ENCODE measurements around the gene NFATC3. TPM values are rescaled to one million over a fixed set of nuclear protein-coding genes. Genes with fewer than 3 reads are reported as not detected.
A peak's percentile ranks its signal among the peaks of the same experiment; 100 is the strongest.

Gene NFATC3
- total RNA-seq, 2 donors from 2014 or later = 24.5 to 45.0 TPM

DNA sequence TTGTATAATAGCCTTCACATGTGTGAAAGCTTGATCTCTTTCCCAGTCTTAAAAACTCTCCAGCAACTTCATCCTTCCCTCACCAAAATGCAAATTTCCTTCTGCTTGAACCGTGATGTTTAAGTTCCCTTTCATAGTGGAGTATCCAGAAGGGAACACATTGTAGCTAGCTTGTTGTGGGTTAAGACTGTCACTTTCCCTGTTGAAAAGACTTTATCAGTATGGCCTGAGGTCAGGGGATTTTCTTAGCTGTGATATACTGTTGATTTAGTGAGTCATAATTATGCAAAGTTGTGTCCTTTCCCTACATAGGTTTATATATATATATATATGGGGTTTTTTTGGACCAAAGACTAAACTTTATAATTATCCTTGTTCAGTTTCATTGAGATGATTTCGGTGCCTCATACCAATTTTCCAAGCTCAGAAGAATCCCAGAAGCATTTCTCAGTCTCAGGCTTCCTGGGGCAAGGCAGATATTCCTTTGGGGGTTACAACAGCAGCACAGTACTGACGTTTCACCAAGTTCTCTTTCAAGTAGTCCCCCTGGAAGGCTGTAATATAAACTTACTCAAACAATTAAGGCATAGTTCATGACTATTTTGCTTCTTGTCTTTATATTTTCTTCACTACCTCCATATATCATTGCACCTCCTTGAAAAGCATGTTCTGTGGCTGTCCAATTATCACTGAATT lies 115.1 kb downstream of the NFATC3 start:
- H3K27ac ChIP-seq = no peak overlapping the region
- no peaks in the 10 kb centered on the region for H3K27me3 ChIP-seq
- no peak overlapping the region for H3K4me3 ChIP-seq
- peaks cover 0 to 5% of the 10 kb centered on the region in 2 donors for H3K4me1 ChIP-seq
- no peak for DNase-seq (ENCODE audit: low spot score)
- TF ChIP-seq, protein P1, sequence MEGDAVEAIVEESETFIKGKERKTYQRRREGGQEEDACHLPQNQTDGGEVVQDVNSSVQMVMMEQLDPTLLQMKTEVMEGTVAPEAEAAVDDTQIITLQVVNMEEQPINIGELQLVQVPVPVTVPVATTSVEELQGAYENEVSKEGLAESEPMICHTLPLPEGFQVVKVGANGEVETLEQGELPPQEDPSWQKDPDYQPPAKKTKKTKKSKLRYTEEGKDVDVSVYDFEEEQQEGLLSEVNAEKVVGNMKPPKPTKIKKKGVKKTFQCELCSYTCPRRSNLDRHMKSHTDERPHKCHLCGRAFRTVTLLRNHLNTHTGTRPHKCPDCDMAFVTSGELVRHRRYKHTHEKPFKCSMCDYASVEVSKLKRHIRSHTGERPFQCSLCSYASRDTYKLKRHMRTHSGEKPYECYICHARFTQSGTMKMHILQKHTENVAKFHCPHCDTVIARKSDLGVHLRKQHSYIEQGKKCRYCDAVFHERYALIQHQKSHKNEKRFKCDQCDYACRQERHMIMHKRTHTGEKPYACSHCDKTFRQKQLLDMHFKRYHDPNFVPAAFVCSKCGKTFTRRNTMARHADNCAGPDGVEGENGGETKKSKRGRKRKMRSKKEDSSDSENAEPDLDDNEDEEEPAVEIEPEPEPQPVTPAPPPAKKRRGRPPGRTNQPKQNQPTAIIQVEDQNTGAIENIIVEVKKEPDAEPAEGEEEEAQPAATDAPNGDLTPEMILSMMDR (IDR thresholded peaks at IDR 0.05) = no peak
- no peaks in the 10 kb centered on the region for H3K36me3 ChIP-seq
- no peaks in the 10 kb centered on the region for H3K9me3 ChIP-seq

DNA sequence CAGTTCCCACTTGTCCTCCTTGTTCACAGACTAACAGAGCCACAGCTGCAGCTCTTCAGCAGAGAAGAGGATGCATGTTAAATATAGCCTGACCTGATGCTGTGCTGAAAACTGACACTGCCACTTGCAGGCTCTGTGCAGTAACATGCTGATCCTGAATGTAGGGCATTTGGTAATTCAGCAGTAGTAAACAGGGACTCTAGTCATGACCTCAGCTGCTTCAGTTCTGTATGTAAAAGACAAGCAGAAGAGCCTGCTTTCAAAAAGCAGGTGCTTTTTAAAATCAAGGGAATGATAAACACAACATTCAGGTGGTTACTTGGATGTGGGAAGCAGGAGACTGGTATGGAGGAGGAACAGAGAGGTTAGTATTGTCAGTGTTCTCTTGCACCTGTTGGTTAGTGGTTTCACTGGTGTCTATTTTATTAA lies 116.9 kb downstream of the NFATC3 start:
- TF ChIP-seq, protein P1 (IDR thresholded peaks at IDR 0.05) = peak in 1 of 2 donors; percentile 36

DNA sequence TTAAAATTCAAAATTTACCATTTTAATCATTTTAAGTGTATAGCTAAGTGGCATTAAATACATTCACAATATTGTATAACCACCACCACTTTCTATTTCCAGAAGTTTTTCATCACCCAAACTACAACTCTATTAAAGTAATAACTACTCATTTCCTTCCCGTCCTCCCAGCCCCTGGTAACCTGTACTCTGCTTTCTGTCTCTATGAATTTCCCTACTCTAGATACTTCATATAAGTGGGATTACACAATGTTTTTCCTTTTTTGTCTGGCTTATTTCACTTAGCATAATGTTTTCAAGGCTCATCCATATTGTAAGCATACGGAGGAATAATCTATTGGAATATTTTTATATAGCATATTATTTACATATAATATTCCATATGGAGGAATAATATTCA lies 121.1 kb downstream of the NFATC3 start:
- no peak overlapping the region for H3K4me3 ChIP-seq
- H3K27ac ChIP-seq = no peak overlapping the region
- TF ChIP-seq, protein P1 (IDR thresholded peaks at IDR 0.05) = no peak
- H3K4me1 ChIP-seq = peaks cover 0 to 5% of the 10 kb centered on the region in 2 donors
- no peaks in the 10 kb centered on the region for H3K9me3 ChIP-seq
- H3K36me3 ChIP-seq = no peaks in the 10 kb centered on the region
- DNase-seq (ENCODE audit: low spot score) = no peak
- no peaks in the 10 kb centered on the region for H3K27me3 ChIP-seq

More for the DNA sequence above, 116.9 kb downstream of the NFATC3 start:
- no peak for DNase-seq (ENCODE audit: low spot score)
- Histone ChIP-seq H3K4me3 (no peak overlapping the region), H3K9me3 (no peaks in the 10 kb centered on the region), H3K36me3 (no peaks in the 10 kb centered on the region), H3K4me1 (peaks cover 0 to 5% of the 10 kb centered on the region in 2 donors), H3K27ac (no peak overlapping the region), H3K27me3 (no peaks in the 10 kb centered on the region)

DNA sequence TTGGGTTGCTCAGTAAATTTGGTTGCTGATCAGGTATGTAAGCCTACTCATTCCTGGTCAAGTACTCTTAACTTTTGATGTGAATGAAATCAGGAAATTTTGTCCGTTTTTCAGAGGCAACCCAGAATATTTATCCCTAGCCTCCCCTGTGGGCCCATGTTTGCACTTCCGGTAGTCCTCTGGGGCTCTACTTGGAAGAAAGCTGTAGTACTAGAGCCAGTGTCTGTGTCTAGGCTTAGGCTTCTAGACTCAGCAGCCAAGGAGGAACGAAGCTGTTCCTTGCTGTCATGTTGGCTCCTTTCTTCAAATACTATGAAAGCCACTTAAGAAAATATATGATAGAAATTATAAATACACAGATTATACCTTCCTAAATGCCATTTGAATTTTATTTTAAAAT lies 129.6 kb downstream of the NFATC3 start:
- DNase-seq (ENCODE audit: low spot score) = no peak
- Histone ChIP-seq H3K27ac (no peak overlapping the region), H3K9me3 (no peaks in the 10 kb centered on the region), H3K4me1 (no peaks in the 10 kb centered on the region), H3K27me3 (no peaks in the 10 kb centered on the region), H3K4me3 (no peak overlapping the region), H3K36me3 (no peaks in the 10 kb centered on the region)
- TF ChIP-seq, protein P1 (IDR thresholded peaks at IDR 0.05) = no peak

DNA sequence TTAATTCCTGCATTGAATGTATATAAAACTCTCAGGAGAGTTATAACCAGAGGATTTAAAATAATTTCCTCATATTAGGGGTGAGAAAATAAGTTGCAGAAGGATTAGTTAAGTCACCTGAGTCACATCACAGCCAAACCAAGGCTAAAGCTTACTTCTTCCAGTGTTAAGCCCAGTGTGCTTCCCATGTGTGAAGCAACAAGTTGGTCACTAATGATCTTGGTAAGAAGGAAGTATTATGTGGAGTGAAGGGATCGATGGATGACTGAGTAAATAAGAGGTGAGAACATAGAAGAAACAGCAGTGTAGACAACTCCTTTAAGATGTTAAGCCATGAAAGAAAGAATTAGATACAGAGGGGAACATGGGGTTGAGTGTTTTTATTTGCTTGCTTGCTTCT lies 130.1 kb downstream of the NFATC3 start:
- no peaks in the 10 kb centered on the region for H3K4me1 ChIP-seq
- DNase-seq (ENCODE audit: low spot score) = no peak
- H3K27ac ChIP-seq = no peak overlapping the region
- no peaks in the 10 kb centered on the region for H3K27me3 ChIP-seq
- no peak overlapping the region for H3K4me3 ChIP-seq
- TF ChIP-seq, protein P1 (IDR thresholded peaks at IDR 0.05) = no peak
- no peaks in the 10 kb centered on the region for H3K36me3 ChIP-seq
- no peaks in the 10 kb centered on the region for H3K9me3 ChIP-seq

DNA sequence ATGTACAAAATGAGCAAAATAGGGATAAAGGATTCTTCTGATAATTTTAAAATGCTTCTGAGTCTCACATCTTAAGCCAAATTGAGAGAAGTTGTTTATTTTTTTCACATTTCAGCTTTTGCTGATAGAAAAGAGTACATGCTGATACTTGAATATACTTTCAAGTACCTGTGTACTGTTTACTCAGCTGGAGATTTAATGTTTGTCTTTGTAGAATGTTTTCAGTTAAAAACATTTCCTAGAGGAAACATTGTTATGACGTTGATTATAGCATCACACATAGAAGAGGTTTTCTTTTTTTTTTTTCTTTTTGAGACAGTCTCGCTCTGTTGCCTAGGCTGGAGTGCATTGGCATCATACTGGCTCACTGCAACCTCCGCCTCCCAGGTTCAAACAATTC lies 131.1 kb downstream of the NFATC3 start:
- TF ChIP-seq, protein P1 (IDR thresholded peaks at IDR 0.05) = no peak
- H3K36me3 ChIP-seq = peaks cover 3% of the 10 kb centered on the region
- H3K27me3 ChIP-seq = no peaks in the 10 kb centered on the region
- no peak for DNase-seq (ENCODE audit: low spot score)
- H3K27ac ChIP-seq = no peak overlapping the region
- H3K9me3 ChIP-seq = no peaks in the 10 kb centered on the region
- H3K4me3 ChIP-seq = no peak overlapping the region
- H3K4me1 ChIP-seq = no peaks in the 10 kb centered on the region
